Bronchial epithelial cell (primary cell): ENCODE data around the gene SSBP4. TPM values are rescaled to one million over a fixed set of nuclear protein-coding genes. Genes with fewer than 3 reads are reported as not detected.
A peak's percentile ranks its signal among the peaks of the same experiment; 100 is the strongest.
"Not testable (repeated sequence)": the region's sequence is repeated elsewhere in the genome, so short reads cannot be mapped to it uniquely, and the experiment has no call there.

ENCODE experiments used
- DNase-seq: peaks from one replicate; pipeline ENCODE4 v3.0.0-alpha.2; 2010; ENCODE audit warnings: low read depth
- FAIRE-seq: peaks from 2 replicates; lab custom pipeline; 2011; peaks lifted over from hg19 to GRCh38; lab: Jason Lieb, UNC
- H3K27me3 ChIP-seq: 2 replicates; pipeline ENCODE4 v1.5.1; 2011; ENCODE audit warnings: low read length; ENCODE audit not compliant: control insufficient read depth, insufficient read depth
- H3K36me3 ChIP-seq: 2 replicates; pipeline ENCODE4 v1.5.1; 2011; ENCODE audit warnings: low read length; ENCODE audit not compliant: control insufficient read depth, insufficient read depth
- H3K4me3 ChIP-seq: 2 replicates; pipeline ENCODE4 v1.5.1; 2011; ENCODE audit warnings: mild to moderate bottlenecking, low read depth, low read length, control low read depth
- CTCF ChIP-seq: IDR thresholded peaks from 2 replicates; pipeline ENCODE4 v1.5.1; 2011; ENCODE audit warnings: mild to moderate bottlenecking, moderate library complexity, low read length, control low read depth, inconsistent platforms; ENCODE audit not compliant: insufficient read depth, severe bottlenecking
- total RNA-seq: library from RNA; depleted of rRNA; stranded (reverse); fragments of >200 nt; gene quantifications from 2 replicates; pipeline ENCODE4 v1.2.1, GENCODE V29; 2014

SSBP4 gene
- total RNA-seq, 1 donor from 2014 or later = 17.1 TPM

- FAIRE-seq = no peak
- Histone ChIP-seq H3K36me3 (no peaks in the 10 kb centered on the region), H3K4me3 (no peak overlapping the region), H3K27me3 (no peaks in the 10 kb centered on the region)
- TF ChIP-seq CTCF = no peak
- no peak for DNase-seq
These were observed 38.4 kb upstream of the SSBP4 start for GRCh38 chr19:18380843-18381242.

GRCh38 chr19:18383622-18384021 lies 35.6 kb upstream of the SSBP4 start:
- not testable (repeated sequence) for H3K27me3 ChIP-seq, H3K36me3 ChIP-seq, DNase-seq, H3K4me3 ChIP-seq, FAIRE-seq

- H3K27me3 ChIP-seq = no peaks in the 10 kb centered on the region
- peaks cover 14% of the 10 kb centered on the region for H3K36me3 ChIP-seq
- DNase-seq (no peak), FAIRE-seq (no peak)
- no peak for TF ChIP-seq CTCF
- H3K4me3 ChIP-seq = no peak overlapping the region
These were observed 34.4 kb upstream of the SSBP4 start for GRCh38 chr19:18384775-18385174.

- Histone ChIP-seq H3K36me3 (peaks cover 14% of the 10 kb centered on the region), H3K27me3 (no peaks in the 10 kb centered on the region), H3K4me3 (no peak overlapping the region)
- no peak for TF ChIP-seq CTCF
- FAIRE-seq (no peak), DNase-seq (peak; percentile 49)
These were observed 33.9 kb upstream of the SSBP4 start for GRCh38 chr19:18385359-18385674.

- Histone ChIP-seq H3K36me3 (peaks cover 14% of the 10 kb centered on the region), H3K27me3 (no peaks in the 10 kb centered on the region), H3K4me3 (peak within 1 kb of the TSS; percentile 55)
- peak; percentile 90 for TF ChIP-seq CTCF
- FAIRE-seq = no peak
- peak; percentile 41 for DNase-seq
These were observed 33.3 kb upstream of the SSBP4 start, which contains the start of gene GDF15 for GRCh38 chr19:18385675-18386542. TSS of gene GDF15 (plus strand) at chr19:18386158. CDS start at chr19:18386190, 32 bp downstream.

GRCh38 chr19:18386543-18387271 lies 32.5 kb upstream of the SSBP4 start:
- Histone ChIP-seq H3K36me3 (peaks cover 14% of the 10 kb centered on the region), H3K27me3 (no peaks in the 10 kb centered on the region), H3K4me3 (peak overlapping the region; percentile 55)
- no peak for DNase-seq
- no peak for TF ChIP-seq CTCF
- FAIRE-seq = no peak
